Transverse colon (tissue), 4 donors: ENCODE measurements around the gene GTPBP1. TPM values are rescaled to one million over a fixed set of nuclear protein-coding genes. Genes with fewer than 3 reads are reported as not detected.

ENCODE experiments used
- DNase-seq: peaks from one replicate; pipeline ENCODE4 v3.0.0-alpha.2; 2019
- H3K27ac ChIP-seq, 4 donors: fragments of 200-600 bp; sonication (generic); 2 replicates each; pipeline ENCODE4 v1.5.1; 2016 to 2018; ENCODE audit warnings: inconsistent platforms in 4 of 4
- H3K27me3 ChIP-seq: fragments of 200-600 bp; sonication (generic); 2 replicates; pipeline ENCODE4 v1.5.1; 2017; ENCODE audit warnings: inconsistent platforms
- H3K36me3 ChIP-seq, 4 donors: fragments of 200-600 bp; sonication (generic); 2 replicates each; pipeline ENCODE4 v1.5.1; 2017 to 2019; ENCODE audit warnings: inconsistent platforms in 4 of 4
- H3K4me1 ChIP-seq, 4 donors: fragments of 200-600 bp; sonication (generic); 2 replicates each; pipeline ENCODE4 v1.5.1; 2017 to 2020; ENCODE audit warnings: inconsistent platforms in 4 of 4
- H3K4me3 ChIP-seq, 4 donors: fragments of 200-600 bp; sonication (generic); 1 replicate in 1 of 4; 2 replicates in 3 of 4; pipeline versions ENCODE4 v1.5.1 to v1.6.1; 2017 to 2019; ENCODE audit warnings: inconsistent platforms in 4 of 4
- H3K9me3 ChIP-seq, 2 donors: fragments of 200-600 bp; sonication (generic); 2 replicates each; pipeline ENCODE4 v1.5.1; 2017 to 2019; ENCODE audit warnings: inconsistent platforms in 2 of 2
- EP300 ChIP-seq: sonication (generic); formaldehyde crosslinking; IDR thresholded peaks from one replicate; pipeline ENCODE4 v1.6.1; 2017; ENCODE audit warnings: antibody characterized with exemption, low read depth
- POLR2A ChIP-seq: fragments of 450-650 bp; IDR thresholded peaks from one replicate; pipeline ENCODE4 v1.6.1; 2016; ENCODE audit warnings: antibody characterized with exemption, mild to moderate bottlenecking, moderate library complexity
- POLR2AphosphoS5 ChIP-seq, 3 donors: sonication (generic); formaldehyde crosslinking; IDR thresholded peaks; one replicate each; pipeline ENCODE4 v1.6.1; 2016; ENCODE audit warnings: antibody characterized with exemption in 3 of 3
- WGBS, 2 donors: methylation state at CpG; one replicate each; pipeline ENCODE4 v1.1.5; 2018; ENCODE audit warnings: low coverage in 1 of 2; 5-methylcytosine and 5-hydroxymethylcytosine counted together
- in situ Hi-C, 4 donors: fragments of 200-750 bp; cut with MboI; loops; one replicate each; pipeline versions ENCODE4 v1.15.0 to v1.15.1; 2017; ENCODE audit warnings: low sequenced_read_pairs in 3 of 4, low pct_ligation_motif_present in 1 of 4, low pct_unique_long_range_greater_than_20kb in 1 of 4
- intact Hi-C: fragments of 100-400 bp; cut with DNase I; formaldehyde crosslinking; loops from one replicate; pipeline ENCODE4 v1.15.1; 2023; ENCODE audit warnings: low total_unique reads
- total RNA-seq, 4 donors: library from RNA; depleted of rRNA; stranded (reverse); fragments of >200 nt; gene quantifications; one replicate each; pipeline ENCODE4 v1.1.0, GENCODE V29; 2016
- TF ChIP-seq, protein P1 (sequence below), 5 experiments: fragments of 200-600 bp in 3 of 5; fragments of 450-650 bp in 2 of 5; sonication (generic) in 3 of 5; IDR thresholded peaks; 1 replicate in 2 of 5; 2 replicates in 3 of 5; pipeline ENCODE4 v1.5.1; 2016 to 2017; ENCODE audit warnings: antibody characterized with exemption in 5 of 5, inconsistent platforms in 3 of 5, mild to moderate bottlenecking in 2 of 5, moderate library complexity in 1 of 5

GTPBP1 gene
- total RNA-seq, 4 donors from 2014 or later: 51.5 to 84.9 (median 77.6) TPM

- H3K27me3 ChIP-seq: no peaks in the 10 kb centered on the region
- peaks cover 18 to 45% (median 33%) of the 10 kb centered on the region in 4 donors for H3K4me1 ChIP-seq
- DNase-seq: peak; percentile 61
- intact Hi-C loops: no loop called here
- WGBS, 2 donors: 1 to 2% methylated on average over 10 to 46 of the region's 80 CpGs
- peak overlapping the region; percentile 72 to 100 (median 87) for H3K4me3 ChIP-seq
- H3K9me3 ChIP-seq: no peaks in the 10 kb centered on the region
- TF ChIP-seq, protein P1, sequence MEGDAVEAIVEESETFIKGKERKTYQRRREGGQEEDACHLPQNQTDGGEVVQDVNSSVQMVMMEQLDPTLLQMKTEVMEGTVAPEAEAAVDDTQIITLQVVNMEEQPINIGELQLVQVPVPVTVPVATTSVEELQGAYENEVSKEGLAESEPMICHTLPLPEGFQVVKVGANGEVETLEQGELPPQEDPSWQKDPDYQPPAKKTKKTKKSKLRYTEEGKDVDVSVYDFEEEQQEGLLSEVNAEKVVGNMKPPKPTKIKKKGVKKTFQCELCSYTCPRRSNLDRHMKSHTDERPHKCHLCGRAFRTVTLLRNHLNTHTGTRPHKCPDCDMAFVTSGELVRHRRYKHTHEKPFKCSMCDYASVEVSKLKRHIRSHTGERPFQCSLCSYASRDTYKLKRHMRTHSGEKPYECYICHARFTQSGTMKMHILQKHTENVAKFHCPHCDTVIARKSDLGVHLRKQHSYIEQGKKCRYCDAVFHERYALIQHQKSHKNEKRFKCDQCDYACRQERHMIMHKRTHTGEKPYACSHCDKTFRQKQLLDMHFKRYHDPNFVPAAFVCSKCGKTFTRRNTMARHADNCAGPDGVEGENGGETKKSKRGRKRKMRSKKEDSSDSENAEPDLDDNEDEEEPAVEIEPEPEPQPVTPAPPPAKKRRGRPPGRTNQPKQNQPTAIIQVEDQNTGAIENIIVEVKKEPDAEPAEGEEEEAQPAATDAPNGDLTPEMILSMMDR (IDR thresholded peaks at IDR 0.05): no peak
- no peak for TF ChIP-seq POLR2A
- TF ChIP-seq POLR2AphosphoS5 (IDR thresholded peaks at IDR 0.05): peak in 1 of 3 donors; percentile 2
- TF ChIP-seq EP300: no peak
- H3K36me3 ChIP-seq: no peaks in the 10 kb centered on the region
- in situ Hi-C loops: no loop called here
- peak overlapping the region; percentile 98 to 100 (median 98) for H3K27ac ChIP-seq
Observed at GRCh38 chr22:38706101-38706900, 557 bp downstream of the GTPBP1 start.

GRCh38 chr22:38706901-38707195 lies 1.1 kb downstream of the GTPBP1 start:
- H3K36me3 ChIP-seq: no peaks in the 10 kb centered on the region
- WGBS, 2 donors: 0 to 1% methylated on average over 4 of the region's 4 CpGs
- no peaks in the 10 kb centered on the region for H3K27me3 ChIP-seq
- DNase-seq: no peak
- H3K27ac ChIP-seq: peak overlapping the region; percentile 98 to 100 (median 98)
- H3K4me3 ChIP-seq: peak overlapping the region; percentile 72 to 100 (median 87)
- no peak for TF ChIP-seq POLR2AphosphoS5 (IDR thresholded peaks at IDR 0.05)
- TF ChIP-seq, protein P1 (IDR thresholded peaks at IDR 0.05): no peak
- TF ChIP-seq EP300: no peak
- no peak for TF ChIP-seq POLR2A
- intact Hi-C loops: no loop called here
- no peaks in the 10 kb centered on the region for H3K9me3 ChIP-seq
- in situ Hi-C loops: no loop called here
- H3K4me1 ChIP-seq: peaks cover 18 to 39% (median 28%) of the 10 kb centered on the region in 4 donors

DNA sequence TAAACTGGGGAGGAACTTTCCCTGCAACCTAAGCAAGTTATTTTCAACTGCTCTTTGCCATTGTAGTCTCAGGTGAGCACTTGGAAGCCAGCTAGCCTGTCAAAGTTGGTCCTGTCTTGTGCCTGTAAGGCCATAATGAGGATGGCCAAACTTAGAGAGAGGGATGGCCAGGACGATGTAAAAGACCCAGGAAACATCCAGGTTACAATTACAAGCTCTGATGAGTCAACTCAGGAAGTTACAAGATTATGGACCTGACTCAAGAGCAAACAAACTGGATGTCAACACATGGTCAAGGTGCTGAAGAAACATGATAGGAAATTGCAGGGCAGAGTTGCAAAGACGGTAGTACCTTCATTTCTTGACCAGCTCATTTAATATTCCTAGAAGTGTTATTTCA lies 1.6 kb downstream of the GTPBP1 start:
- in situ Hi-C loops: no loop called here
- Histone ChIP-seq H3K27ac (peak overlapping the region; percentile 98 to 100 (median 98)), H3K36me3 (no peaks in the 10 kb centered on the region), H3K4me1 (peaks cover 18 to 39% (median 27%) of the 10 kb centered on the region in 4 donors), H3K9me3 (no peaks in the 10 kb centered on the region), H3K4me3 (peak overlapping the region in 3 of 4 donors; percentile 72 to 87 (median 87)), H3K27me3 (no peaks in the 10 kb centered on the region)
- peak; percentile 24 to 89 (median 63) for TF ChIP-seq POLR2AphosphoS5 (IDR thresholded peaks at IDR 0.05)
- TF ChIP-seq EP300: no peak
- TF ChIP-seq, protein P1 (IDR thresholded peaks at IDR 0.05): no peak
- TF ChIP-seq POLR2A: peak; percentile 41
- intact Hi-C loops: no loop called here
- WGBS, 2 donors: 19 to 35% methylated on average over 2 of the region's 2 CpGs
- DNase-seq: no peak

- TF ChIP-seq POLR2AphosphoS5 (IDR thresholded peaks at IDR 0.05) (no peak), EP300 (no peak), POLR2A (no peak)
- TF ChIP-seq, protein P1 (IDR thresholded peaks at IDR 0.05): no peak
- DNase-seq: no peak
- peak overlapping the region in 1 of 4 donors; percentile 72 for H3K4me3 ChIP-seq
- in situ Hi-C loops (no loop called here), intact Hi-C loops (no loop called here)
- H3K27ac ChIP-seq: peak overlapping the region; percentile 98 to 100 (median 98)
- 73 to 90% methylated on average over 2 to 3 of the region's 3 CpGs for WGBS, 2 donors
- no peaks in the 10 kb centered on the region for H3K9me3 ChIP-seq
- H3K36me3 ChIP-seq: no peaks in the 10 kb centered on the region
- peaks cover 18 to 39% (median 27%) of the 10 kb centered on the region in 4 donors for H3K4me1 ChIP-seq
- H3K27me3 ChIP-seq: no peaks in the 10 kb centered on the region
Observed at GRCh38 chr22:38707984-38708383, 2.2 kb downstream of the GTPBP1 start.
